Measurements from ENCODE around the gene ZBTB40. TPM values are rescaled to one million over a fixed set of nuclear protein-coding genes. Genes with fewer than 3 reads are reported as not detected.

Gene ZBTB40
- total and polyA plus RNA-seq, 9 of the 15 experiments (the other 6 are each of a cell fraction or from before 2014, with no cell fraction given): 2.6 to 26.0 (median 18.8) TPM

- H3K9ac ChIP-seq (ENCODE audit: insufficient read depth in 1 of 2, low read depth in 2 of 2, low read length in 2 of 2): no peak overlapping the region
- no peak overlapping the region for H2AFZ ChIP-seq (ENCODE audit: low read depth, low read length)
- H3K4me3 ChIP-seq: no peak overlapping the region
- peaks cover 47% of the 10 kb centered on the region; the same call in 2 of the 3 replicates for H3K79me2 ChIP-seq (ENCODE audit: control insufficient read depth, insufficient read depth, low read length)
- TF ChIP-seq TFAM (CRISPR knock-in tag; conservative IDR thresholded peaks at IDR 0.05) (no peak), ILF3 (IDR thresholded peaks at IDR 0.05; ENCODE audit: borderline replicate concordance) (no peak), STAT6 (CRISPR knock-in tag; IDR thresholded peaks at IDR 0.05) (no peak), ZNF57 (CRISPR knock-in tag; IDR thresholded peaks at IDR 0.05) (no peak), JUN (IDR thresholded peaks at IDR 0.05; ENCODE audit: borderline replicate concordance, low read depth, low read length) (no peak), JUN (CRISPR knock-in tag; IDR thresholded peaks at IDR 0.05; ENCODE audit: borderline replicate concordance) (no peak), ZBED1 (IDR thresholded peaks at IDR 0.05) (no peak), POLR3G (IDR thresholded peaks at IDR 0.05; ENCODE audit: extremely low read depth, insufficient read length, insufficient replicate concordance) (no peak)
- no TSS peak for BruUV-seq (replicated peaks)
- in situ Hi-C loops (cut with MboI) (no loop called here), intact Hi-C loops (cut with micrococcal nuclease) (no loop called here)
- ChIA-PET POLR2A (interaction anchor here (0.9 kb wide), 1 partner anchor 179 kb away, joined by 4 read pairs; no protein-coding TSS in a partner anchor), CTCF (ENCODE audit: low intra/inter-chr PET ratio) (no interaction called here)
- no peak for FAIRE-seq
- peaks cover 3 to 14% of the 10 kb centered on the region in 2 experiments; a peak in 3 of 5 replicates for H3K4me1 ChIP-seq (replicated peaks in 1 of 2; ENCODE audit: control insufficient read depth in 2 of 2, insufficient read depth in 2 of 2, low read length in 2 of 2)
- no peaks in the 10 kb centered on the region for H3K9me3 ChIP-seq (replicated peaks; ENCODE audit: control insufficient read depth, insufficient read depth, low read depth, low read length)
- H3K9me1 ChIP-seq (ENCODE audit: control insufficient read depth, insufficient read depth, low read length): no peaks in the 10 kb centered on the region
- 87% methylated on average over 2 of the region's 2 CpGs for WGBS (ENCODE audit: insufficient coverage, low coverage, missing lambda C conversion rate)
- no peaks in the 10 kb centered on the region; the same call in 2 of the 3 replicates for H3K36me3 ChIP-seq (ENCODE audit: control insufficient read depth, insufficient read depth, low read length)
- no peak for DNase-seq (ENCODE audit: extremely low read depth in 1 of 4, low spot score in 3 of 4)
- no peaks in the 10 kb centered on the region for H3K27me3 ChIP-seq (ENCODE audit: control insufficient read depth in 2 of 2, insufficient read depth in 2 of 2, low read length in 2 of 2)
- no peak for ATAC-seq
- H3K27ac ChIP-seq (ENCODE audit: extremely low read depth, low read depth, low read length): no peak overlapping the region
- no peak overlapping the region for H3K4me2 ChIP-seq (ENCODE audit: insufficient read depth, low read length)
- peaks cover 3% of the 10 kb centered on the region; the same call in 1 of the 2 replicates for H4K20me1 ChIP-seq (replicated peaks; ENCODE audit: control insufficient read depth, insufficient read depth, low read length)
Measured at GRCh38 chr1:22472596-22472995, 20.9 kb downstream of the ZBTB40 start.

All from K562 (cell line).